NOMO-1 treated with DMSO at 0.1 percent for 48 hours (cell line): ENCODE results near the gene SEC14L1.
"Not testable (repeated sequence)": the region's sequence is repeated elsewhere in the genome, so short reads cannot be mapped to it uniquely, and the experiment has no call there.

Experiments
- DNase-seq: peaks from one replicate; lab custom pipeline; 2025; ENCODE audit not compliant: unreplicated experiment; lab: John Stamatoyannopoulos, UW

The SEC14L1 gene

DNA sequence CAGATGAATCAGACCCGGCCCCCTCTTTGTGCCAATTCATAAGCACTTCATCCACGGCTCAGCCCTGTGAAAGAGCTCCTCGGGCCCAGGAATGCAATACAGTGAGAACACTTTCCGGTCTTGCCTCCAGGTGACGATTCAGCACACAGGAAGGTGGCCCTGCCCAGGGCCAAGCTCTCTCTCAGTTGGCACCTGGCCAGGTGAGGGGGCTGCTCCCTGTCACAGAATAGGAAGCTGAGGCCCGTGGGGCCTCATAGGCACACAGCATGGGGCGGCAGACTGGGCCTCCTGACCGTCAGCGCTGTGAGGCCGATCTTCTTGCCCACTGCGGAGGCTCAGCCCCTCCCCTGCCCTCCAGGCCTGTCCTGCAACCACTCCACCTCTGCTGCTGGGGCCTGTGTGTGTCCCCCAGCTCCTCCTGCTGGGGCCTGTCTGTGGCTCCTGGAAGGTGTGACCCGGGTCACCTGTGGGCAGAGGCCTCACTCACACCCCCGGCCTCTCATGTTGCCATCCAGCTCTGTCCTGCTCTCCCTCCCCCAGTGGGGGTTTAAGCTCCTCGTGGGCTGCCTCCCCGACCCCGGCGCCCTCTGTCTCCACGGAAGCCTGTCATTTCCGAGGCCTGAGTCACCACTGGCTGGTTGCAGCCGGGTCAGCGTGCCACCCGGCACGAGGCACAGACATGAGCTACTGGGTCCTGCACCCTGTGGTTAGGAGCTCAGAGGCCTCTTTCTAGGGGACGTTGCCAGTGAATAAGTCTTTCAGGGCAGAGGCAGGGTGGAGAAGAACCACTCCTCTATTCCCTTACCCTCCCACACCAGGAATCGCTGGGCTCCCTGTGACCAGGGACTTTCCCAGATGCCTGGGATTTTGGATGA is 114.4 kb downstream of the SEC14L1 start:
- no peak for DNase-seq

DNA sequence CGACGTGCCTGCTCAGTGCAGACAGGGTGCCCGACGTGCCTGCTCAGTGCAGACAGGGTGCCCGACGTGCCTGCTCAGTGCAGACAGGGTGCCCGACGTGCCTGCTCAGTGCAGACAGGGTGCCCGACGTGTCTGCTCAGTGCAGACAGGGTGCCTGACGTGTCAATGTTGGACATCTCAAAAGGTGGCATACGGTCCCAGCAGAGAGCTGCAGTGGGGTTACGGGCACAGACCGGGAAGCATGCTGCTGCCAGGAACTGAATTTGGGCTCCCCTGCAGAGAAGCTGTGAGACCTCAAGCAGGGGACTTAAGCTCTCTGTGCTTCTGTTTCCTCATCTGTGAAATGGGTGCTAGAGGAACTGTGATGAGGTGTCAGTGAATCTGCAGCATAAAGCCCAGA is 115.2 kb downstream of the SEC14L1 start:
- not testable (repeated sequence) for DNase-seq

DNA sequence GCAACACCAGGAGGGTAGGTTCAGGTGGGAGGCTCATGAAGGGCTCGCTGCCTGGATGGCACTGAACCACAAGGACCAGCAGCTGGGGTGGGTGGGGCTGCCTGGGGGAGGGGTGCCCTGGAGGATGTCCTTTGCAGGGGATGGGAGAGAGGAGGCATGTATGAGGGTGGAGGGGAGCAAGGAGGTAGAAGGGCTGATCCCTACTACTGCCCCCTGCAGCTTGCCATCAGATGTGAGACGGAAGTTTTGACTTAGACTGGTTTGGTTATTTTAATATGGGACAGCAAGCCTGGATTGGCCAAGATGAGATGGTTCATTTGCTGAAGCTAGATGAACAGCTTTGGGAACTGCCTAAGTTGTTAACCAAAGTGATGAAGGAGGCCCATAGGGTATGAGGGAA is 115.9 kb downstream of the SEC14L1 start:
- no peak for DNase-seq

DNA sequence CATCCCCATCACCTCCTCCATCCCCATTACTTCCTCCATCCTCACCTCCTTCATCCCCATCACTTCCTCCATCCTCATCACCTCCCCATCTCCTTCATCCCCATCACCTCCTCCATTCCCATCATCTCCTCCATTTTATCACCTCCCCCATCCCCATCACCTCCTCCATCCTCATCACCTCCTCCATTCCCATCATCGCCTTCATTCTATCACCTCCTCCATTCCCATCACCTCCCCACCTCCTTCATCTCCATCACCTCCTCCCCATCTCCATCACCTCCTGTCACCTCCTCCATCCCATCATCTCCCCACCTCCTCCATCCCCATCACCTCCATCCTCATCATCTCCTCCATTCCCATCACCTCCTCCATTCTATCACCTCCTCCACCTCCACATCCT is 116.4 kb downstream of the SEC14L1 start:
- DNase-seq = no peak

DNA sequence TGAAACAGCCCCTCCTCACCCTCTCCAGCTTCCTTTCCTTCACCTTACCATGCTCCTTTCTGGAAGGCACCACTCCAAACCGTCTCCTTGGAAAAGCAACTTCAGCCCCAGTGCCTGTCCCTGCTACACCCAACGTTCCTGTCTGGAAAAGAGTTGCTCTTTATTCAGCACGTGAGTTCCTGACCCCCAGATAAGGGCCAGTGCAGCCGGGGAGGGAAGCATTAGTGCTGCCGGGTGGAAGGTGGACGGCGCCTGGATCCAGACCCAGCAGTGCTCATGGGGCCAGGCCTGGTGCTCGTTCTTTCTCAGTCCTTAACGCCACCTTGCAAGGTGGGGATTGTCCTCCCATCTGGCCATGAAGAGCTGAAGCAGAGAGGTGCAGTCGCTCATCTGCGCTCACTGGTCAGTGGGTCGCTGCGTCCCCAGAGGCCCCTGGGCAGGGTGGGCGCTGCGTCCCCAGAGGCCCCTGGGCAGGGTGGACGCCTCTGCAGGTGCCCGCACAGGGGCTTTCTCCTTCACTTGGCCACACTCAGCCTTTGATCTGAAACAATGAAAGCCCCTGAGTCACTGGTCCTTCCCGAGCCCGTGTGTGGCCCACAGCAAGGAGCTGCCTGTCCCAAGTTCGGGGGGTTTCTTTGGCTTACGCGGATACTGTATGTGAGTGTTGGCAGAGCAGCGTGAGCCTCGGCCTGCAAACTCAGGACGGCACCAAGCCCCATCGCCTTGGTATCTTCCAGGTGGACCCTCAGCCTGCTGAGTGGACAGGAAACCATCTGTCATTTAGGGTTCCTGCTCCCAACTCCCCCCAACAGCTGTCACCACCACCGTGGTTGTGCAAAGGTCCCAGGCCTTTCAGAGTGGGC is 117.1 kb downstream of the SEC14L1 start:
- DNase-seq = no peak

DNA sequence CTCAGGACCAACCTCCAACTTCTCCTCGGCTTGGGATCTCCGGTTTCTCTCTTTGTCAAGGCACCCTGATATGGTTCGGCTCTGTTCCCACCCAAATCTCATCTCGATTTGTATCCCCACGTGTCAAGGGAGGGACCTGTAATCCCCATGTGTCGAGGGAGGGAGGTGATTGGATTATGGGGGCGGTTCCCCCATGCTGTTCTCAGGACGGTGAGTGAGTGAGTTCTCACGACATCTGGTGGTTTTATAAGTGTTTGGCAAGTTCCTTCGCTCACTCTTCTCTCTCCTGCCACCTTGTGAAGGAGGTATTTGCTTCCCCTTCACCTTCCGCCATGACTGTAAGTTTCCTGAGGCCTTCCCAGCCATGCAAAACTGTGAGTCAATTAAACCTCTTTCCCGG is 117.9 kb downstream of the SEC14L1 start:
- no peak for DNase-seq

DNA sequence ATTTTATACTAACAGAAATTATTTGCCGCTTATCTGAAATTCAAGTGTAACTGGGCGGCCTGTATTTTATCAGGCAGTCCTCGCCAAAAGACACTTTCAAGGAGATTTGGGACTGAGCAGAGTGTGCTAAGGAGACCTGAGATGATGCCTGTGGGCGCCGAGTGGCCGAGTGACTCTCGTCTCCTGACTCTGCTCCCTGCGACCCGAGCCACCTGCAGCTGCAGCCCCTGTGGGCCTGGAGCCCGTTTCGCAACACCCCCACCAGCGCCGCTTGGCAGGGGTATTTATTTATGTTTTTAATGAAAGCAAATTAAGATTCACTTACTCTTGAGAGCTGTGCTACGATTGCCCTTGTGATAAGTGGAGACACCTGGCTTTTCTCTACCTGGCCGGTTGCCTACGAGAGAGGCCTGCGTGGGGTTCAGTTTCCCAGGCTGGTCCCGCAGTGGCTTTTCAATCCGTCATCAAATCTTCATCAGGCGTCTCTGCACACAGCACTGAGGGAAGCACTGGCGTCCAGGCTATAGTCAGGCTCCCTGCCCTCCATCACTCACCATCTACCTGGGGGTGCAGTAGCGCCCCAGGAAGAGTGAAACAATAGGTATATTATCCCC is 124.0 kb downstream of the SEC14L1 start:
- no peak for DNase-seq

DNA sequence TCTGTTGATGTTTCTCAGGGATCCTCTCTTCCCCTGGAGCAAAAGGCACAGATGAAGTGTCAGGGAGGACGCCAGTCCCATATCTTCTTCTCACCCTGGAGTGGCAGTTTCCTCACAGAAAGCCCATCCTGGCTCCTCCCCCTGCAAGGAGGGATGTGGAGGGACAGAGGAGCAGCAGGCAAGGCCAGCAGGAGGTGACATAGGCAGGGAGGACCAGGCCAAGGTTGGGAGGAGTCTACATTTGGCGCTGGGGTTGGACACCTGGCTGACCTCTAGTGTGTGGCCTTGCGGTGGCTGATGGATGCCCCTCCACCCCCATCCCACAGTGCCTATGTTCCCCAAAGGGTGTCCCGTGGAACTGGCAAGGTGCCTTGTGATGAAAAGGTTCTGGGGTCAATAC is 125.4 kb downstream of the SEC14L1 start:
- no peak for DNase-seq
